GM12874 (cell line): ENCODE results near the gene ADAM22.

Source experiments
- CTCF ChIP-seq: IDR thresholded peaks from 2 replicates; pipeline ENCODE4 v1.5.1; 2011; ENCODE audit warnings: low read depth, mild to moderate bottlenecking, control low read depth, low read length, moderate library complexity; ENCODE audit not compliant: insufficient read depth

ADAM22 gene

GRCh38 chr7:88185650-88186049 lies 251.6 kb downstream of the ADAM22 start:
- no peak for TF ChIP-seq CTCF

GRCh38 chr7:88191911-88192310 lies 257.9 kb downstream of the ADAM22 start:
- no peak for TF ChIP-seq CTCF

DNA sequence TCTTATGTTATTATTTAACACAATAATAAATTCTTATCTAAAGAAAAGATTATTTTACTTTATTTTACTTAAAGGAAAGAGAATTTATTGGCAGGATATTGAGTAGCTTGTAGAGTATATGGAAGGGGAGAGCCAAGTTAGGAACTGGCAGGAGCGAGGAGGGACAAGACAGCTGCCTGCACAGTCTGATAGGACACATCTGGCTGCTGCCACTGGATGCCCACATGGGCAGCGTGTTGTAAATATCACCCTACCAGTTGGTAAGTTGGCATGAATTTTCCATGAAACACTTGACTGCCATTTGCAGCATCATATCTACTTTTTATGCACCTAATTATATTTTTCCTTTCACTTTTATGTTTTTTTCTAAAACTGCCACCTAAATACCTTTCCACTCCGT lies 266.2 kb downstream of the ADAM22 start:
- TF ChIP-seq CTCF, result no peak

- no peak for TF ChIP-seq CTCF
These were observed 266.7 kb downstream of the ADAM22 start for GRCh38 chr7:88200789-88201188.

GRCh38 chr7:88201305-88201704 lies 267.3 kb downstream of the ADAM22 start:
- no peak for TF ChIP-seq CTCF

- no peak for TF ChIP-seq CTCF
These were observed 268.2 kb downstream of the ADAM22 start for GRCh38 chr7:88202278-88202677.

GRCh38 chr7:88202799-88203198 lies 268.7 kb downstream of the ADAM22 start:
- no peak for TF ChIP-seq CTCF

DNA sequence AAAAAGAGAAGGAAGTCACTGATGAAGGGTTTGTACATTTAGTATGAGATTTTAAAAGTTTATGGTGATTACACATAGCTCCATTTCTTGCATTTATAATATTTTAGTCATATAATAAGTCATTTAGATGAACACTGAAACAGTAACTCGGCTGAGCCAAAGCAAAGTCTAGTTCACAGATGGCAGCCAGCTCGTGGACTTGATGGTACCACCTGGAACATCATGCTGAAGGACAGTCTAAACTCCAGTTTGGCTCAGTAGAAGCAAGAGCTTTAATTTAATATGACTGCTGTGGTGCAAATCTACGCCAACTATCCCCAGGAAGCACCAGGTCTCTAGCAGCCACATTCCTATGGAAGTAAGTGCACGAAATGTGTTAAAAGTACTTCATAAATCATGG lies 269.4 kb downstream of the ADAM22 start:
- no peak for TF ChIP-seq CTCF
